ENCODE data around the gene CAPRIN2. TPM values are rescaled to one million over a fixed set of nuclear protein-coding genes. Genes with fewer than 3 reads are reported as not detected.

CAPRIN2 gene
- total and polyA plus RNA-seq, 9 donors = 16.8 to 31.7 (median 22.7) TPM

Other genes with a start within 250 kb of the CAPRIN2 start
- 10 to 100 TPM; 23.4 to 49.6 (median 47.1) TPM for gene IPO8, start 59.1 kb downstream of the CAPRIN2 start, total RNA-seq
- gene IPO8, start 59.1 kb downstream of the CAPRIN2 start, polyA plus RNA-seq = 10 to 100 TPM; 15.7 to 34.5 TPM
- 1 to 10 TPM in 4 of 7 donors, under 1 TPM in 3; 0.33 to 2.8 (median 1.5) TPM for gene TSPAN11, start 171.8 kb upstream of the CAPRIN2 start, total RNA-seq
- 1 to 10 TPM in 1 of 2 donors, under 1 TPM in 1; 0.84 to 2.2 TPM for gene TSPAN11, start 171.8 kb upstream of the CAPRIN2 start, polyA plus RNA-seq

All from ovary (tissue), 9 donors.